GM12874 (cell line): Measurements from ENCODE around the gene PHF2.

Source experiments
- CTCF ChIP-seq: IDR thresholded peaks from 2 replicates; pipeline ENCODE4 v1.5.1; 2011; ENCODE audit warnings: low read depth, mild to moderate bottlenecking, control low read depth, low read length, moderate library complexity; ENCODE audit not compliant: insufficient read depth

PHF2 gene

DNA sequence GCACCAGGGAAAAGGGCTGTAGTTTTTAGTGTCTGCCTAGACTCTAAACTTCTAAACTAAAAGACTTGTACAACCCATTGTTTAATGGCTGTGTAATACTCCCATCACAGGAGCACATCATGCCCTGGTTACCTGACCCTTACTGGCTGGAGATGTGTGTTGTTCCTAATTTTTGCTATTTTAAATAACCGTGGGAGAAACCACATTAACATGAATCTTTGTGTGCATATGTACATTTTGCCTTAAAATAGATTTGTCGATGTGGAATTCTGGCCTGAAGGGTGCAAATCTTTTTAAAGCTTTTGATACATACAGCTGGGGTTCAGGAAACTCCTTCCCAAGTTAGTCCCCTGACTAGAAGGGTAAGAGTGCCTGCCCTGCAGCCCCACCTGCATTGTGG is 39.7 kb downstream of the PHF2 start:
- TF ChIP-seq CTCF, result no peak

GRCh38 chr9:93617273-93617672 is 40.9 kb downstream of the PHF2 start:
- no peak for TF ChIP-seq CTCF

DNA sequence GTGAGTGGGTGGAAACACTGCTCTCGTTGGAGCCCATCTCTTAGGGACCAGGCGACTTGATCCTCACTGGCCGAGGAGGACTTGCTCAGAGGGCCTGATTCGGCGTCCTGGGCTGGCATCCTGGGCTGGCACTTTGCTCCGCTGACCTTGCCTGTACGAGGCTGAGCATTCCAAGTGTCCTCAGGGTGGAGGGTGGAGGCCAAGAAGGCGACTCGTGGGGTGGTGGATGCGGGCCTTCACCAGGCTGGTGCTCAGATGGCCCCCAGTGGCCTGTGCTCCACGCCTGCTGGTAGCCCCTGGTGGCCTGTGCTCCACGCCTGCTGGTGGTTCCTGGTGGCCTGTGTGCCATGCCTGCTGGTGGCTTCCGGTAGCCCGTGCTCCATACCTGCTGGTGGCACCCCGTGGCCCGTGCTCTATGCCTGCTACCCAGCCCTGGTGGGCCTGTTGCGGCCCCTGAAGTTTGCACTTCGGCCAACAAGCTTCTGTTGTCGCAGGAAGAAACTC is 42.9 kb downstream of the PHF2 start:
- TF ChIP-seq CTCF, result no peak

- TF ChIP-seq CTCF, result no peak
These were observed 43.7 kb downstream of the PHF2 start for GRCh38 chr9:93620041-93620506.

- TF ChIP-seq CTCF, result no peak
These were observed 44.8 kb downstream of the PHF2 start for GRCh38 chr9:93620881-93621820.

DNA sequence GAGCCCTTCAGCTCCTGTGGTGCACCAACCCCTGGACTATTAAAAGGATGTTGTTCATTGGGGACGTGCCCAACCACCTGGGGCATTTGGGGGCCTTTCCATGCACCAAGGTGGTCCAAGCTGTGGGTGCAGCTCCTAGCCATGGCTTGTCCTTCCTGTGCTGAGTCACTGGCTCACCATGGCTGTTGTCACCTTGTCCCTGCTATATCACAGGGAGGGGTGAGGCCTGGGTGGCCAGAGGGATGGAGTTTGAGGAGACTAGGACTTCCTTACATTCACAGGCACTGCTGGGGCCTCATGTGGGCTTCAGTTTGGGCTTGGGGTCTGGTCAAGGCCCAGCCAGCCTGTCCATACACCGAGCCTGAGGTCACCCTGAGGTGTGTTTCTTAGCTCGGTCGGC is 45.5 kb downstream of the PHF2 start:
- no peak for TF ChIP-seq CTCF

- no peak for TF ChIP-seq CTCF
These were observed 46.3 kb downstream of the PHF2 start for GRCh38 chr9:93622691-93623090.
